Neural progenitor cell (in vitro differentiated cells): ENCODE measurements around the gene TMEM87A.

Experiments
- EZH2 ChIP-seq: fragments of 200-600 bp; sonication (generic); IDR thresholded peaks from 2 replicates; pipeline ENCODE4 v1.6.1; 2017; ENCODE audit warnings: antibody characterized with exemption, mild to moderate bottlenecking, moderate library complexity
- EZH2phosphoT487 ChIP-seq: fragments of 200-600 bp; sonication (generic); IDR thresholded peaks from 2 replicates; pipeline ENCODE4 v1.6.1; 2017; ENCODE audit warnings: antibody characterized with exemption
- TF ChIP-seq, protein P1 (sequence below): fragments of 200-600 bp; sonication (generic); IDR thresholded peaks from 2 replicates; pipeline ENCODE4 v1.5.1; 2017; ENCODE audit warnings: antibody characterized with exemption, mild to moderate bottlenecking

- TF ChIP-seq, protein P1, sequence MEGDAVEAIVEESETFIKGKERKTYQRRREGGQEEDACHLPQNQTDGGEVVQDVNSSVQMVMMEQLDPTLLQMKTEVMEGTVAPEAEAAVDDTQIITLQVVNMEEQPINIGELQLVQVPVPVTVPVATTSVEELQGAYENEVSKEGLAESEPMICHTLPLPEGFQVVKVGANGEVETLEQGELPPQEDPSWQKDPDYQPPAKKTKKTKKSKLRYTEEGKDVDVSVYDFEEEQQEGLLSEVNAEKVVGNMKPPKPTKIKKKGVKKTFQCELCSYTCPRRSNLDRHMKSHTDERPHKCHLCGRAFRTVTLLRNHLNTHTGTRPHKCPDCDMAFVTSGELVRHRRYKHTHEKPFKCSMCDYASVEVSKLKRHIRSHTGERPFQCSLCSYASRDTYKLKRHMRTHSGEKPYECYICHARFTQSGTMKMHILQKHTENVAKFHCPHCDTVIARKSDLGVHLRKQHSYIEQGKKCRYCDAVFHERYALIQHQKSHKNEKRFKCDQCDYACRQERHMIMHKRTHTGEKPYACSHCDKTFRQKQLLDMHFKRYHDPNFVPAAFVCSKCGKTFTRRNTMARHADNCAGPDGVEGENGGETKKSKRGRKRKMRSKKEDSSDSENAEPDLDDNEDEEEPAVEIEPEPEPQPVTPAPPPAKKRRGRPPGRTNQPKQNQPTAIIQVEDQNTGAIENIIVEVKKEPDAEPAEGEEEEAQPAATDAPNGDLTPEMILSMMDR: no peak
- TF ChIP-seq EZH2phosphoT487 (no peak), EZH2 (no peak)
Observed at GRCh38 chr15:42273900-42274701, 868 bp upstream of the TMEM87A start.
